Measurements from ENCODE around the gene ERH.
"Not testable (repeated sequence)": the region's sequence is repeated elsewhere in the genome, so short reads cannot be mapped to it uniquely, and the experiment has no call there.

The ERH gene

DNA sequence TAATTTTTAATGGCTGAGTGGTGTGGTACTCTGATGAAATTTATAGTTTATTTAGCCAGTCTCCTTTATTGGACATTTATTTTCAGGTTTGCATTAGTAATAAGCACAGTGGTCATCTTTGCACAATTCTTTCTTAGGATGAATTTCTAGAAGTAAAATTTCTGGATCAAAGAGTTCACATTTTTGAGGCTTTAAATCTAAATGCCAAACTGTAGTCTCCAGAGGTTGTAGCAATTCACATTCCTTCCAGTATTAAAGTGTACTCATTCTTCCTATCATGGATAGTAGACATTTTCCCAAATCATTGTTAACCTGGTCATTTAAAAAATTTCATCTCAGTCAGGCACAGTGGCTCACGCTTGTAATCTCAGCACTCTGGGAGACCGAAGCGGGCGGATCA is 25.2 kb upstream of the ERH start:
- Histone ChIP-seq H3K36me3 (peaks cover 26% of the 10 kb centered on the region), H3K27ac (no peak overlapping the region), H3K4me3 (ENCODE audit: low read depth, low read length) (no peak overlapping the region), H3K27me3 (ENCODE audit: insufficient read depth, low read depth, severe bottlenecking) (no peaks in the 10 kb centered on the region), H3K9me3 (ENCODE audit: severe bottlenecking) (no peaks in the 10 kb centered on the region)
- no peak for DNase-seq
- TF ChIP-seq, protein P1, sequence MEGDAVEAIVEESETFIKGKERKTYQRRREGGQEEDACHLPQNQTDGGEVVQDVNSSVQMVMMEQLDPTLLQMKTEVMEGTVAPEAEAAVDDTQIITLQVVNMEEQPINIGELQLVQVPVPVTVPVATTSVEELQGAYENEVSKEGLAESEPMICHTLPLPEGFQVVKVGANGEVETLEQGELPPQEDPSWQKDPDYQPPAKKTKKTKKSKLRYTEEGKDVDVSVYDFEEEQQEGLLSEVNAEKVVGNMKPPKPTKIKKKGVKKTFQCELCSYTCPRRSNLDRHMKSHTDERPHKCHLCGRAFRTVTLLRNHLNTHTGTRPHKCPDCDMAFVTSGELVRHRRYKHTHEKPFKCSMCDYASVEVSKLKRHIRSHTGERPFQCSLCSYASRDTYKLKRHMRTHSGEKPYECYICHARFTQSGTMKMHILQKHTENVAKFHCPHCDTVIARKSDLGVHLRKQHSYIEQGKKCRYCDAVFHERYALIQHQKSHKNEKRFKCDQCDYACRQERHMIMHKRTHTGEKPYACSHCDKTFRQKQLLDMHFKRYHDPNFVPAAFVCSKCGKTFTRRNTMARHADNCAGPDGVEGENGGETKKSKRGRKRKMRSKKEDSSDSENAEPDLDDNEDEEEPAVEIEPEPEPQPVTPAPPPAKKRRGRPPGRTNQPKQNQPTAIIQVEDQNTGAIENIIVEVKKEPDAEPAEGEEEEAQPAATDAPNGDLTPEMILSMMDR (IDR thresholded peaks at IDR 0.05; ENCODE audit: low read depth, low read length): no peak

DNA sequence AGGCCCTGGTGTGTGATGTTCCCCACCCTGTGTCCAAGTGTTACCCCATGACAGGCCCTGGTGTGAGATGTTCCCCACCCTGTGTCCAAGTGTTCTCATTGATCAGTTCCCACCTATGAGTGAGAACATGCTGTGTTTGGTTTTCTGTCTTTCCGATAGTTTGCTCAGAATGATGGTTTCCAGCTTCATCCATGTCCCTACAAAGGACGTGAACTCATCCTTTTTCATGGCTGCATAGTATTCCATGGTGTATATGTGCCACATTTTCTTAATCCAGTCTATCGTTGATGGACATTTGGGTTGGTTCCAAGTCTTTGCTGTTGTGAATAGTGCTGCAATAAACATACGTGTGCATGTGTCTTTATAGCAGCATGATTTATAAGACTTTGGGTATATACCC is 18.0 kb upstream of the ERH start:
- DNase-seq; H3K4me3 ChIP-seq (ENCODE audit: low read depth, low read length); H3K27ac ChIP-seq; H3K27me3 ChIP-seq (ENCODE audit: insufficient read depth, low read depth, severe bottlenecking); H3K9me3 ChIP-seq (ENCODE audit: severe bottlenecking); H3K36me3 ChIP-seq: not testable (repeated sequence)

DNA sequence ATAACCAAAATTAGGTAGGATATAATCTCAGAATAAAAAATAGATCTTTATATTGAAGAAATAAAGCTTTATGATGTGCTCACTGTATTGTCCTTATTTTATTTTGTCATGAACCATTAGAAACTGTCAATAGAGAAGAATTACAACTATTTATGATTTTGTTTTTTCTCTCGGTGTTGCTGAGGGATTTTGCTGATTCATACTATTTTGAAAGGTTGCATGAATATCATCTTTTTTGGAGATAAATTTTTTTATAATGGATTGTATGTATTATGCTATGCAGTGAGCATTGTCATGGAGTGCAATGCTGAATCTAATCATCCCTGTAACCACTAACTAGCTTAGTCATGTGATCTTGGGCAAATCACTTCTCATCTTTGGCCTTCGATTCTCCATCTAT is 15.4 kb upstream of the ERH start:
- peaks cover 7% of the 10 kb centered on the region for H3K9me3 ChIP-seq (ENCODE audit: severe bottlenecking)
- TF ChIP-seq, protein P1 (IDR thresholded peaks at IDR 0.05; ENCODE audit: low read depth, low read length): no peak
- H3K27me3 ChIP-seq (ENCODE audit: insufficient read depth, low read depth, severe bottlenecking): no peaks in the 10 kb centered on the region
- no peak overlapping the region for H3K4me3 ChIP-seq (ENCODE audit: low read depth, low read length)
- H3K27ac ChIP-seq: no peak overlapping the region
- no peak for DNase-seq
- H3K36me3 ChIP-seq: no peaks in the 10 kb centered on the region

DNA sequence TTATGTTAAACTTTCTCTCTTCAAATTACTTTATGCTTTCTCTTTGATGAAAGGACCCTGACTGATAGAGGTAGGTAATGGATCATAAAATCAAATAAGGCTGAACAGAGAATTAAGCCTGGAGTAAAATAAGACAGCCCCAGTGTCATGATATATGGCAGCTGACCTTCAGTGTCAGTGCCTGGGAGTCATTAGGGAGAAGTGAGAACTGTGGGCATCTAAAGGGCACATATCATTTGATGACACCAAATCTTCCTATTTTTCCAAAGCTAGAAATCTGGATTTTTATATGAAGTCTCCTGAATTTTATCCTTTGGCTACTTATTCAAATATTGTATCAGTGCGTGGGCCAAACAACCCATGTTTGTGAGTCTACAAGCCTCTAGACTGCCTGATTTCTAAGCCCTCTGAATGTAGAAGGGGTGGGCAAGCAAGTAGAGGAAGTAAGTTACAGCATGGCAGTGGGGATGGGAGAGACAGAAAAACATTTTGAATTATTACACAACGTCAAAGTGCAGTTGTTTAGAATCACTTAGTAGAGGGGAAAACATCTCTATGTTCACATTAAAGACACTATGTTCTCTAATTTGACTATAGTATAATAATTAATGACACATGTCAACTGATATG is 10.3 kb upstream of the ERH start:
- TF ChIP-seq, protein P1 (IDR thresholded peaks at IDR 0.05; ENCODE audit: low read depth, low read length): no peak
- no peaks in the 10 kb centered on the region for H3K9me3 ChIP-seq (ENCODE audit: severe bottlenecking)
- no peak overlapping the region for H3K27ac ChIP-seq
- peaks cover 2% of the 10 kb centered on the region; the same call in 1 of the 2 replicates for H3K36me3 ChIP-seq
- no peaks in the 10 kb centered on the region for H3K27me3 ChIP-seq (ENCODE audit: insufficient read depth, low read depth, severe bottlenecking)
- no peak overlapping the region for H3K4me3 ChIP-seq (ENCODE audit: low read depth, low read length)
- DNase-seq: no peak

- no peaks in the 10 kb centered on the region for H3K27me3 ChIP-seq (ENCODE audit: insufficient read depth, low read depth, severe bottlenecking)
- TF ChIP-seq, protein P1 (IDR thresholded peaks at IDR 0.05; ENCODE audit: low read depth, low read length): no peak
- H3K4me3 ChIP-seq (ENCODE audit: low read depth, low read length): no peak overlapping the region
- H3K36me3 ChIP-seq: peaks cover 2% of the 10 kb centered on the region; the same call in 1 of the 2 replicates
- no peak overlapping the region for H3K27ac ChIP-seq
- no peaks in the 10 kb centered on the region for H3K9me3 ChIP-seq (ENCODE audit: severe bottlenecking)
- no peak for DNase-seq
These were observed 7.7 kb upstream of the ERH start for GRCh38 chr14:69405762-69406161.

- Histone ChIP-seq H3K27ac (no peak overlapping the region), H3K36me3 (peaks cover 2% of the 10 kb centered on the region; the same call in 1 of the 2 replicates), H3K9me3 (ENCODE audit: severe bottlenecking) (no peaks in the 10 kb centered on the region), H3K27me3 (ENCODE audit: insufficient read depth, low read depth, severe bottlenecking) (no peaks in the 10 kb centered on the region), H3K4me3 (ENCODE audit: low read depth, low read length) (no peak overlapping the region)
- DNase-seq: no peak
- TF ChIP-seq, protein P1 (IDR thresholded peaks at IDR 0.05; ENCODE audit: low read depth, low read length): no peak
These were observed 6.8 kb upstream of the ERH start for GRCh38 chr14:69404883-69405282.
